CD14-positive monocyte (primary cell): ENCODE measurements around the gene SDK1. TPM values are rescaled to one million over a fixed set of nuclear protein-coding genes. Genes with fewer than 3 reads are reported as not detected.

ENCODE experiments used
- DNase-seq, 3 donors: peaks; one replicate each; pipeline ENCODE4 v3.0.0-alpha.2; 2011 to 2022
- H2AFZ ChIP-seq: 2 replicates; pipeline ENCODE4 v1.6.0; 2012; ENCODE audit warnings: mild to moderate bottlenecking, low read depth, low read length, inconsistent platforms; ENCODE audit not compliant: insufficient read depth, poor library complexity, severe bottlenecking
- H3K27ac ChIP-seq, 2 donors: 1 replicate in 1 of 2; 2 replicates in 1 of 2; pipeline ENCODE4 v1.5.1; 2012 to 2013; ENCODE audit warnings: low read length in 2 of 2, control low read depth in 1 of 2, inconsistent platforms in 1 of 2, low read depth in 1 of 2, mild to moderate bottlenecking in 1 of 2
- H3K27me3 ChIP-seq, 2 donors: one replicate each; pipeline versions ENCODE4 v1.6.0 to v1.6.1; 2011 to 2013; ENCODE audit warnings: low read length in 2 of 2; ENCODE audit not compliant: control insufficient read depth in 2 of 2, insufficient read depth in 2 of 2
- H3K36me3 ChIP-seq, 2 donors: replicated peaks in 1 of 2; 1 replicate in 1 of 2; 2 replicates in 1 of 2; pipeline versions ENCODE4 v1.5.1 to v1.6.1; 2012 to 2013; ENCODE audit warnings: low read length in 2 of 2, control low read depth in 1 of 2, inconsistent platforms in 1 of 2, mild to moderate bottlenecking in 1 of 2; ENCODE audit not compliant: insufficient read depth in 2 of 2, control insufficient read depth in 1 of 2
- H3K4me1 ChIP-seq, 2 donors: 1 replicate in 1 of 2; 2 replicates in 1 of 2; pipeline versions ENCODE4 v1.5.1 to v1.6.1; 2012 to 2013; ENCODE audit warnings: low read length in 2 of 2, control low read depth in 1 of 2, inconsistent platforms in 1 of 2, mild to moderate bottlenecking in 1 of 2, moderate library complexity in 1 of 2; ENCODE audit not compliant: insufficient read depth in 2 of 2, control insufficient read depth in 1 of 2
- H3K4me2 ChIP-seq: replicated peaks from 2 replicates; pipeline ENCODE3; 2012; ENCODE audit warnings: low read length, moderate library complexity, mild to moderate bottlenecking; ENCODE audit not compliant: poor library complexity, severe bottlenecking; ENCODE audit errors: extremely low read depth
- H3K4me3 ChIP-seq, 3 experiments: fragments of 200-600 bp in 1 of 3; sonication (generic) in 1 of 3; replicated peaks in 1 of 3; 1 replicate in 2 of 3; 2 replicates in 1 of 3; pipeline ENCODE4 v1.5.1; 2011 to 2013; ENCODE audit warnings: low read length in 3 of 3, mild to moderate bottlenecking in 3 of 3, control low read depth in 2 of 3, low read depth in 2 of 3, inconsistent platforms in 1 of 3, moderate library complexity in 1 of 3
- H3K79me2 ChIP-seq: 2 replicates; pipeline ENCODE4 v1.6.0; 2012; ENCODE audit warnings: mild to moderate bottlenecking, control low read depth, inconsistent platforms, low read length, moderate library complexity; ENCODE audit not compliant: insufficient read depth
- H3K9ac ChIP-seq: 2 replicates; pipeline ENCODE4 v1.6.0; 2017; ENCODE audit warnings: low read length, mild to moderate bottlenecking; ENCODE audit not compliant: insufficient read depth, poor library complexity, severe bottlenecking
- H3K9me3 ChIP-seq, 2 donors: replicated peaks in 1 of 2; 1 replicate in 1 of 2; 2 replicates in 1 of 2; pipeline versions ENCODE4 v1.5.1 to v1.6.1; 2012 to 2013; ENCODE audit warnings: low read length in 2 of 2, control low read depth in 1 of 2; ENCODE audit not compliant: control insufficient read depth in 1 of 2, insufficient read depth in 1 of 2
- H4K20me1 ChIP-seq: 2 replicates; pipeline ENCODE4 v1.6.0; 2012; ENCODE audit warnings: mild to moderate bottlenecking, low read length, control low read depth, moderate library complexity; ENCODE audit not compliant: insufficient read depth
- H3K27ac Mint-ChIP-seq, 7 donors: one replicate each; pipeline ENCODE4 v1.8.0; 2020; ENCODE audit warnings: mild to moderate bottlenecking in 7 of 7, mixed read lengths in 7 of 7, moderate library complexity in 6 of 7, inconsistent platforms in 2 of 7
- H3K27me3 Mint-ChIP-seq, 3 donors: one replicate each; pipeline ENCODE4 v1.8.0; 2021 to 2022; ENCODE audit warnings: low read depth in 3 of 3, mild to moderate bottlenecking in 3 of 3, mixed read lengths in 3 of 3, moderate library complexity in 3 of 3, inconsistent platforms in 1 of 3
- H3K36me3 Mint-ChIP-seq, 2 donors: one replicate each; pipeline ENCODE4 v1.8.0; 2020; ENCODE audit warnings: mixed read lengths in 2 of 2, inconsistent platforms in 1 of 2, mild to moderate bottlenecking in 1 of 2
- H3K4me1 Mint-ChIP-seq: one replicate; pipeline ENCODE4 v1.8.0; 2020; ENCODE audit warnings: mild to moderate bottlenecking, mixed read lengths
- H3K4me3 Mint-ChIP-seq, 2 donors: one replicate each; pipeline ENCODE4 v1.8.0; 2020; ENCODE audit warnings: mild to moderate bottlenecking in 2 of 2, mixed read lengths in 2 of 2, moderate library complexity in 1 of 2
- H3K9me3 Mint-ChIP-seq, 7 donors: one replicate each; pipeline ENCODE4 v1.8.0; 2020 to 2022; ENCODE audit warnings: mixed read lengths in 7 of 7, mild to moderate bottlenecking in 6 of 7, moderate library complexity in 6 of 7, inconsistent platforms in 2 of 7
- WGBS: methylation state at CpG from one replicate; pipeline ENCODE4 v1.1.5; 2013; ENCODE audit warnings: missing lambda C conversion rate; ENCODE audit not compliant: insufficient coverage; 5-methylcytosine and 5-hydroxymethylcytosine counted together
- intact Hi-C, 2 donors: fragments of 100-400 bp; cut with micrococcal nuclease; formaldehyde crosslinking; loops; one replicate each; pipeline versions ENCODE4 v1.15.0 to v1.15.1; 2023
- polyA plus RNA-seq, 3 donors: library from polyadenylated mRNA; depleted of rRNA in 1 of 3; unstranded in 2 of 3; stranded (reverse) in 1 of 3; fragments of 300-500 nt in 2 of 3; fragments of >200 nt in 1 of 3; fragmentation: Illumina TruSeq in 2 of 3; gene quantifications; 1 replicate in 2 of 3; 2 replicates in 1 of 3; pipeline ENCODE4 v1.2.3, GENCODE V29; 2012 to 2021
- TF ChIP-seq, protein P1 (sequence below): fragments of 200-600 bp; IDR thresholded peaks from one replicate; pipeline ENCODE4 v1.8.0; 2022; ENCODE audit warnings: antibody characterized with exemption, mild to moderate bottlenecking

SDK1 gene
- polyA plus RNA-seq, 3 donors: 0.01 TPM; not detected in 2

DNA sequence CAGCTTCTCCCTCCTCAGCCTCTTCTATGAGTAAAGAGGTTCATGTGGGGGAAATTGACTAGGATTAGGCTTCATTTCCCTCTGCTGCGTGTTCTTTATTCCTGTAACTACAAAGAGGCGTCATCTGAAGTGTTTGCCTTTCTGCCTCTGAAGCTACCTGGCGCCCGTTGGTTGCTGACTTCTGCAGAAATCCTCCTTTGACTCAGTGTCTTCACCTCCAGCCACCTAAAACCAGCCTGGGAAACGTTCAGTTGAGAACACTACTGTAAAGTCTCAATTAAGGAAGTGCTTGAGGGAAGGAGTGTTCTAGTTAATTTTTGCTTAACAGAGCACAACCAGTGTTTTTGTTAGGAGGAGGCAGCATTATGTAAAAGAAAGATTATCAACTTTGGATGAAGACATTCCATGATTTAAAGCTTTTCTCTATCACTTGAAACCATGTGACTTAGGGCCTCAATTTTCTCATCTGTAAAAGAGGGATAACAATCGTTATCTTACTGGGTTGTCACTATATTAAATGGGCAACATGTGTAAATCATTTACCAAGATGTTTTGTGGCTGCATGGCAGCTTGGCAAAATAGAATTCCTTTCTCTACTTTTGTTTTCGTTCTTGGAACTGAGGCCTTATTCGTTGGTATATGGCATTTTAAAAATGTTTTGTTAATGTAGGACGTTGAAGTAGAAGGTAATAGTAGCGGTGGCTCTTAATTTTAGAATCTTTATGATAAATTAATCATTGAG lies 642.9 kb downstream of the SDK1 start:
- Histone ChIP-seq H2AFZ (no peak overlapping the region), H4K20me1 (no peaks in the 10 kb centered on the region), H3K9ac (no peak overlapping the region), H3K4me3 (no peak overlapping the region), H3K4me1 (no peaks in the 10 kb centered on the region), H3K27ac (no peak overlapping the region), H3K4me2 (no peak overlapping the region), H3K9me3 (no peaks in the 10 kb centered on the region), H3K79me2 (no peaks in the 10 kb centered on the region), H3K27me3 (no peaks in the 10 kb centered on the region), H3K36me3 (no peaks in the 10 kb centered on the region)
- intact Hi-C loops: no loop called here
- Mint-ChIP-seq H3K27ac (no peak overlapping the region), H3K4me1 (no peaks in the 10 kb centered on the region), H3K36me3 (no peaks in the 10 kb centered on the region), H3K9me3 (peaks cover 7 to 28% (median 15%) of the 10 kb centered on the region in 7 donors), H3K4me3 (no peak overlapping the region), H3K27me3 (peaks cover 0 to 1% (median 0%) of the 10 kb centered on the region in 3 donors)
- no peak for DNase-seq
- TF ChIP-seq, protein P1, sequence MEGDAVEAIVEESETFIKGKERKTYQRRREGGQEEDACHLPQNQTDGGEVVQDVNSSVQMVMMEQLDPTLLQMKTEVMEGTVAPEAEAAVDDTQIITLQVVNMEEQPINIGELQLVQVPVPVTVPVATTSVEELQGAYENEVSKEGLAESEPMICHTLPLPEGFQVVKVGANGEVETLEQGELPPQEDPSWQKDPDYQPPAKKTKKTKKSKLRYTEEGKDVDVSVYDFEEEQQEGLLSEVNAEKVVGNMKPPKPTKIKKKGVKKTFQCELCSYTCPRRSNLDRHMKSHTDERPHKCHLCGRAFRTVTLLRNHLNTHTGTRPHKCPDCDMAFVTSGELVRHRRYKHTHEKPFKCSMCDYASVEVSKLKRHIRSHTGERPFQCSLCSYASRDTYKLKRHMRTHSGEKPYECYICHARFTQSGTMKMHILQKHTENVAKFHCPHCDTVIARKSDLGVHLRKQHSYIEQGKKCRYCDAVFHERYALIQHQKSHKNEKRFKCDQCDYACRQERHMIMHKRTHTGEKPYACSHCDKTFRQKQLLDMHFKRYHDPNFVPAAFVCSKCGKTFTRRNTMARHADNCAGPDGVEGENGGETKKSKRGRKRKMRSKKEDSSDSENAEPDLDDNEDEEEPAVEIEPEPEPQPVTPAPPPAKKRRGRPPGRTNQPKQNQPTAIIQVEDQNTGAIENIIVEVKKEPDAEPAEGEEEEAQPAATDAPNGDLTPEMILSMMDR: no peak
- WGBS: no CpG with 5 or more reads among the region's 10 CpGs

DNA sequence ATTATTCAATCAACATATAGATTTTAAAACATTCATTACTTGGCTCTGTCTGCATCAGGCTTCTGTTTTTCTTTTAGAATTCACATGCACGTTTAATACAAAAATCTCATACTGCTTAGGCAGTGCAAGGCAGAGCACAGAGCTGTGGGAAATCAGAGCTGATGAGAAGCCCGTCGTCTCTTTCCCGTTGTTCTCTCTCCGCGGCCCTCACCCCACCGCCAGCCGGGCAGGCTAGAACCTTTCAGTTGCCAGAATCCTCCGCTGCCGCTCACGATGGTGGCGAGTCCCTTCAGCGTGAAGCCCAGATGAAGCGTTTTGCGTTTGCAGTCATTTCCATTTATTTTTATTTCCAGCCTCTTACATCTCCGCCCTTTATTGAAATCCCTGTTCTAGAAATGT lies 648.2 kb downstream of the SDK1 start:
- no peaks in the 10 kb centered on the region for H4K20me1 ChIP-seq
- intact Hi-C loops: no loop called here
- H3K36me3 Mint-ChIP-seq: no peaks in the 10 kb centered on the region
- no peaks in the 10 kb centered on the region for H3K4me1 ChIP-seq
- H3K79me2 ChIP-seq: no peaks in the 10 kb centered on the region
- no peaks in the 10 kb centered on the region for H3K4me1 Mint-ChIP-seq
- 86% methylated on average over 8 of the region's 16 CpGs for WGBS
- H3K9me3 Mint-ChIP-seq: peaks cover 5 to 30% (median 14%) of the 10 kb centered on the region in 7 donors
- no peak overlapping the region for H3K4me2 ChIP-seq
- no peaks in the 10 kb centered on the region for H3K36me3 ChIP-seq
- H3K27me3 Mint-ChIP-seq: peaks cover 0 to 1% (median 0%) of the 10 kb centered on the region in 3 donors
- H3K27ac ChIP-seq: no peak overlapping the region
- H2AFZ ChIP-seq: no peak overlapping the region
- H3K9me3 ChIP-seq: no peaks in the 10 kb centered on the region
- TF ChIP-seq, protein P1: no peak
- no peak overlapping the region for H3K27ac Mint-ChIP-seq
- H3K4me3 Mint-ChIP-seq: no peak overlapping the region
- H3K9ac ChIP-seq: no peak overlapping the region
- H3K27me3 ChIP-seq: no peaks in the 10 kb centered on the region
- DNase-seq: no peak
- H3K4me3 ChIP-seq: no peak overlapping the region
